B cell (primary cell): ENCODE data around the gene DLG1.

Experiments used
- CTCF ChIP-seq: fragments of 200-600 bp; IDR thresholded peaks from one replicate; pipeline ENCODE4 v1.8.0; 2022; ENCODE audit warnings: antibody characterized with exemption, mild to moderate bottlenecking
- EZH2 ChIP-seq: IDR thresholded peaks from 2 replicates; pipeline ENCODE4 v1.6.1; 2012; ENCODE audit warnings: borderline replicate concordance, low read depth, mild to moderate bottlenecking, moderate library complexity, low read length; ENCODE audit not compliant: insufficient read depth, poor library complexity, severe bottlenecking

DNA sequence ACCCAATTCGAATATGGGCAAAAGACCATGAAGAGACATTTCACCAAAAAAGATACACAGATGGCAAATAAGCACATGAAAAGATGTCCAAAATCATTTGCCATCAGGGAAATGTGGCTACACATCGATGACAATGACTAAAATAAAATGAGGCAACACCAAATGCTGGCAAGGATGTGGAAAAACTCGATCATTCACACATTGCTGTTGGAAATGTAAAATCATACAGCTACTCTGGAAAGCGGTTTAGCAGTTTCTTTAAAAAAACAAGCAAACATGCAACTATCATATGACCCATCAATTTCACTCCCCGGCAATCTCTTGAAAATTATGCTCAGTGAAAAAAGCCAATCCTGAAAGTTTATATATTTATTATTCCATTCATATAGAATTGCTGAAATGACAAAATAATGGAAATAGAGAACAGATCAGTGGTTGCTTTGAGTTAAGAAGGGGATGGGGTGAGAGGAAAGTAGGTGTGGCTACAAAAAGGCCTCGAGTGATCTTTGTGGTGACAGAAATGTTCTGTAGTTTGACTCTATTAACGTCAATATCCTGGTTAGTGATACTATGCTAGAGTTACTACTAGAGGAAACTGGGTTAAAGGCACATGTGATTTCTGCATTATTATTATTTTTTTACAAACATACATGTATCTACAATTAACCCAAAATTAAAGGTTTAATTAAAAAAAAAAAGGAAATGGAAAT is 45.0 kb downstream of the DLG1 start:
- TF ChIP-seq CTCF: no peak
- no peak for TF ChIP-seq EZH2
